Activated CD8-positive, alpha-beta T cell treated with anti-CD3 and anti-CD28 coated beads, Interleukin-2, amount 10 ng/mL, durations not matched to agents 7 days and 5 days (primary cell): ENCODE results near the gene PTMS. TPM values are rescaled to one million over a fixed set of nuclear protein-coding genes. Genes with fewer than 3 reads are reported as not detected.

Experiments used
- ATAC-seq: fragments of 150-1000 bp; cut with Tn5 transposase; one replicate; pipeline ENCODE4 v1.10.0; 2021; ENCODE audit warnings: moderate library complexity
- CTCF ChIA-PET: fragments of 350-600 bp; sonication (Branson Sonifier 250); formaldehyde crosslinking; loops from one replicate; lab custom pipeline; 2021; ENCODE audit warnings: antibody characterized with exemption; lab: Charles Lee
- POLR2A ChIA-PET: fragments of 350-600 bp; sonication (Branson Sonifier 250); formaldehyde crosslinking; loops from one replicate; lab custom pipeline; 2021; ENCODE audit warnings: antibody characterized with exemption; lab: Charles Lee
- DNase-seq: peaks from one replicate; pipeline ENCODE4 v3.0.0-alpha.2; 2020
- H3K27ac Mint-ChIP-seq: one replicate; pipeline ENCODE4 v1.8.0; 2021; ENCODE audit warnings: mild to moderate bottlenecking, mixed read lengths
- H3K27me3 Mint-ChIP-seq: one replicate; pipeline ENCODE4 v1.8.0; 2021; ENCODE audit warnings: low read depth, mixed read lengths
- H3K36me3 Mint-ChIP-seq: one replicate; pipeline ENCODE4 v1.8.0; 2021; ENCODE audit warnings: low read depth, mixed read lengths
- H3K4me1 Mint-ChIP-seq: one replicate; pipeline ENCODE4 v1.8.0; 2021; ENCODE audit warnings: low read depth, mixed read lengths
- H3K4me3 Mint-ChIP-seq: one replicate; pipeline ENCODE4 v1.8.0; 2021; ENCODE audit warnings: mild to moderate bottlenecking, mixed read lengths
- H3K9me3 Mint-ChIP-seq: one replicate; pipeline ENCODE4 v1.8.0; 2022; ENCODE audit warnings: mixed read lengths; ENCODE audit not compliant: insufficient read depth
- total RNA-seq, 2 experiments: library from RNA; stranded (reverse); gene quantifications; one replicate each; pipeline ENCODE4 v1.2.3, GENCODE V29; 2021

The PTMS gene
- total RNA-seq, 2 experiments from 2014 or later, result 42.9 to 47.4 TPM

- DNase-seq, result peak; percentile 94
- H3K9me3 Mint-ChIP-seq, result no peaks in the 10 kb centered on the region
- no peaks in the 10 kb centered on the region for H3K27me3 Mint-ChIP-seq
- peak overlapping the region; percentile 79 for H3K27ac Mint-ChIP-seq
- CTCF ChIA-PET, result interaction anchor here (0.6 to 20.8 kb wide), 18 partner anchors 9 to 166 kb away, joined by 3 to 378 read pairs (median 4); partner anchors contain the start of genes CD4, LAG3, MLF2 and PTMS
- H3K4me1 Mint-ChIP-seq, result peaks cover 59% of the 10 kb centered on the region
- H3K36me3 Mint-ChIP-seq, result peaks cover 27% of the 10 kb centered on the region
- ATAC-seq, result peak; percentile 79
- peak overlapping the region; percentile 66 for H3K4me3 Mint-ChIP-seq
- POLR2A ChIA-PET, result interaction anchor here (0.6 to 9.3 kb wide), 4 partner anchors 12 to 211 kb away, joined by 3 to 66 read pairs (median 5); partner anchors contain the start of genes MLF2, NOP2 and PTMS
Measured at GRCh38 chr12:6778574-6779550, 12.7 kb downstream of the PTMS start.

GRCh38 chr12:6779708-6780432 lies 13.7 kb downstream of the PTMS start:
- H3K9me3 Mint-ChIP-seq, result no peaks in the 10 kb centered on the region
- H3K27me3 Mint-ChIP-seq, result no peaks in the 10 kb centered on the region
- POLR2A ChIA-PET, result interaction anchor here (0.6 to 2.1 kb wide), 5 partner anchors 8 to 30 kb away, joined by 4 to 12 read pairs (median 7); partner anchors contain the start of genes LAG3, MLF2 and PTMS
- H3K4me1 Mint-ChIP-seq, result peaks cover 49% of the 10 kb centered on the region
- peaks cover 19% of the 10 kb centered on the region for H3K36me3 Mint-ChIP-seq
- CTCF ChIA-PET, result interaction anchor here (0.6 to 20.8 kb wide), 14 partner anchors 9 to 166 kb away, joined by 3 to 378 read pairs (median 4); partner anchors contain the start of genes CD4, LAG3, MLF2 and PTMS
- DNase-seq, result no peak
- no peak overlapping the region for H3K4me3 Mint-ChIP-seq
- ATAC-seq, result no peak
- peak overlapping the region; percentile 62 for H3K27ac Mint-ChIP-seq

- Mint-ChIP-seq H3K4me1 (peaks cover 42% of the 10 kb centered on the region), H3K27me3 (no peaks in the 10 kb centered on the region), H3K36me3 (peaks cover 14% of the 10 kb centered on the region), H3K9me3 (no peaks in the 10 kb centered on the region), H3K4me3 (no peak overlapping the region), H3K27ac (no peak overlapping the region)
- ChIA-PET CTCF (interaction anchor here (0.6 to 20.8 kb wide), 14 partner anchors 9 to 166 kb away, joined by 3 to 378 read pairs (median 4); partner anchors contain the start of genes CD4, LAG3, MLF2 and PTMS), POLR2A (interaction anchor here (0.6 to 2.1 kb wide), 7 partner anchors 9 to 50 kb away, joined by 3 to 12 read pairs (median 4); partner anchors contain the start of genes LAG3, MLF2 and PTMS)
- ATAC-seq, result no peak
- DNase-seq, result no peak
Measured at GRCh38 chr12:6780573-6780972, 14.4 kb downstream of the PTMS start.

GRCh38 chr12:6782119-6782518 lies 16.0 kb downstream of the PTMS start:
- ATAC-seq, result no peak
- no peak for DNase-seq
- Mint-ChIP-seq H3K27ac (no peak overlapping the region), H3K27me3 (no peaks in the 10 kb centered on the region), H3K4me3 (no peak overlapping the region), H3K36me3 (peaks cover 7% of the 10 kb centered on the region), H3K4me1 (peaks cover 45% of the 10 kb centered on the region), H3K9me3 (no peaks in the 10 kb centered on the region)
- ChIA-PET POLR2A (interaction anchor here (0.7 to 1.7 kb wide), 2 partner anchors 29 to 282 kb away, joined by 3 to 6 read pairs; partner anchors contain the start of gene MLF2), CTCF (interaction anchor here (3.2 to 20.8 kb wide), 5 partner anchors 10 to 53 kb away, joined by 15 to 378 read pairs (median 18); partner anchors contain the start of genes LAG3, MLF2 and PTMS)

GRCh38 chr12:6782850-6783566 lies 16.8 kb downstream of the PTMS start:
- DNase-seq, result peak; percentile 15
- Mint-ChIP-seq H3K36me3 (peaks cover 7% of the 10 kb centered on the region), H3K27me3 (no peaks in the 10 kb centered on the region), H3K4me3 (no peak overlapping the region), H3K4me1 (peaks cover 39% of the 10 kb centered on the region), H3K27ac (no peak overlapping the region), H3K9me3 (no peaks in the 10 kb centered on the region)
- POLR2A ChIA-PET, result interaction anchor here (0.5 to 1.7 kb wide), 2 partner anchors 27 to 29 kb away, joined by 3 to 6 read pairs; partner anchors contain the start of gene MLF2
- ATAC-seq, result no peak
- CTCF ChIA-PET, result interaction anchor here (0.6 to 20.8 kb wide), 6 partner anchors 9 to 45 kb away, joined by 3 to 378 read pairs (median 18); partner anchors contain the start of genes LAG3, MLF2 and PTMS

- ChIA-PET CTCF (interaction anchor here (1.4 to 20.8 kb wide), 4 partner anchors 14 to 53 kb away, joined by 4 to 378 read pairs (median 84); partner anchors contain the start of genes LAG3, MLF2 and PTMS), POLR2A (interaction anchor here (1.9 kb wide), 1 partner anchor 9 kb away, joined by 7 read pairs; no protein-coding TSS in a partner anchor)
- peaks cover under 1% of the 10 kb centered on the region for H3K36me3 Mint-ChIP-seq
- DNase-seq (peak; percentile 15), ATAC-seq (no peak)
- H3K4me1 Mint-ChIP-seq, result peaks cover 32% of the 10 kb centered on the region
- H3K4me3 Mint-ChIP-seq, result no peak overlapping the region
- no peaks in the 10 kb centered on the region for H3K9me3 Mint-ChIP-seq
- peaks cover 3% of the 10 kb centered on the region for H3K27me3 Mint-ChIP-seq
- no peak overlapping the region for H3K27ac Mint-ChIP-seq
Measured at GRCh38 chr12:6783828-6784227, 17.7 kb downstream of the PTMS start.

- Mint-ChIP-seq H3K9me3 (no peaks in the 10 kb centered on the region), H3K36me3 (no peaks in the 10 kb centered on the region), H3K4me1 (peaks cover 31% of the 10 kb centered on the region), H3K27me3 (peaks cover 3% of the 10 kb centered on the region), H3K4me3 (no peak overlapping the region), H3K27ac (no peak overlapping the region)
- CTCF ChIA-PET, result interaction anchor here (1.4 to 20.8 kb wide), 4 partner anchors 14 to 52 kb away, joined by 4 to 378 read pairs (median 84); partner anchors contain the start of genes LAG3, MLF2 and PTMS
- ATAC-seq (no peak), DNase-seq (peak; percentile 17)
- POLR2A ChIA-PET, result interaction anchor here (1.9 kb wide), 1 partner anchor 10 kb away, joined by 7 read pairs; no protein-coding TSS in a partner anchor
Measured at GRCh38 chr12:6784296-6784695, 18.1 kb downstream of the PTMS start.

GRCh38 chr12:6784761-6785160 lies 18.6 kb downstream of the PTMS start:
- no peak for ATAC-seq
- peaks cover 5% of the 10 kb centered on the region for H3K27me3 Mint-ChIP-seq
- peaks cover 31% of the 10 kb centered on the region for H3K4me1 Mint-ChIP-seq
- no peak overlapping the region for H3K27ac Mint-ChIP-seq
- DNase-seq, result no peak
- ChIA-PET POLR2A (interaction anchor here (1.9 kb wide), 1 partner anchor 10 kb away, joined by 7 read pairs; no protein-coding TSS in a partner anchor), CTCF (interaction anchor here (1.4 to 20.8 kb wide), 4 partner anchors 15 to 52 kb away, joined by 4 to 378 read pairs (median 84); partner anchors contain the start of genes LAG3, MLF2 and PTMS)
- no peaks in the 10 kb centered on the region for H3K36me3 Mint-ChIP-seq
- H3K4me3 Mint-ChIP-seq, result no peak overlapping the region
- no peaks in the 10 kb centered on the region for H3K9me3 Mint-ChIP-seq

GRCh38 chr12:6786416-6787094 lies 20.4 kb downstream of the PTMS start:
- H3K4me3 Mint-ChIP-seq, result no peak overlapping the region
- peaks cover 9% of the 10 kb centered on the region for H3K27me3 Mint-ChIP-seq
- no peaks in the 10 kb centered on the region for H3K9me3 Mint-ChIP-seq
- H3K27ac Mint-ChIP-seq, result no peak overlapping the region
- H3K4me1 Mint-ChIP-seq, result peaks cover 23% of the 10 kb centered on the region
- ChIA-PET CTCF (interaction anchor here (0.6 to 15.4 kb wide), 5 partner anchors 17 to 97 kb away, joined by 3 to 160 read pairs (median 4); partner anchors contain the start of genes LAG3, PTMS and ZNF384), POLR2A (interaction anchor here (0.9 kb wide), 1 partner anchor 63 kb away, joined by 4 read pairs; the partner anchor contains the start of gene COPS7A)
- DNase-seq (no peak), ATAC-seq (peak; percentile 39)
- no peaks in the 10 kb centered on the region for H3K36me3 Mint-ChIP-seq
